Esophagus squamous epithelium (tissue), 5 donors: Measurements from ENCODE around the gene PFKP. TPM values are rescaled to one million over a fixed set of nuclear protein-coding genes. Genes with fewer than 3 reads are reported as not detected.

ENCODE experiments used
- DNase-seq: peaks from one replicate; lab custom pipeline; 2025; lab: John Stamatoyannopoulos, UW
- H3K27ac ChIP-seq, 4 donors: fragments of 200-600 bp; sonication (generic); one replicate each; pipeline ENCODE4 v1.5.1; 2016 to 2019; ENCODE audit warnings: mild to moderate bottlenecking in 1 of 4
- H3K27me3 ChIP-seq, 4 donors: fragments of 200-600 bp; sonication (generic); 1 replicate in 3 of 4; 2 replicates in 1 of 4; pipeline versions ENCODE4 v1.5.1 to v1.6.0; 2017 to 2021; ENCODE audit warnings: antibody characterized with exemption in 1 of 4
- H3K36me3 ChIP-seq, 3 donors: fragments of 200-600 bp; sonication (generic); one replicate each; pipeline ENCODE4 v1.5.1; 2016 to 2019
- H3K4me1 ChIP-seq, 3 donors: fragments of 200-600 bp; sonication (generic); one replicate each; pipeline ENCODE4 v1.5.1; 2017 to 2019
- H3K4me3 ChIP-seq, 4 donors: fragments of 200-600 bp; sonication (generic); 1 replicate in 3 of 4; 2 replicates in 1 of 4; pipeline ENCODE4 v1.5.1; 2016 to 2019; ENCODE audit warnings: mild to moderate bottlenecking in 2 of 4, moderate library complexity in 1 of 4
- H3K9me3 ChIP-seq, 3 donors: fragments of 200-600 bp; sonication (generic); one replicate each; pipeline ENCODE4 v1.5.1; 2016 to 2019
- CTCF ChIP-seq, 6 experiments: fragments of 450-650 bp in 4 of 6; fragments of 200-600 bp in 2 of 6; sonication (generic) in 2 of 6; IDR thresholded peaks; one replicate each; pipeline ENCODE4 v1.5.1; 2016 to 2019; ENCODE audit warnings: antibody characterized with exemption in 6 of 6, mild to moderate bottlenecking in 4 of 6, moderate library complexity in 4 of 6
- POLR2A ChIP-seq, 4 donors: fragments of 450-650 bp; IDR thresholded peaks; one replicate each; pipeline ENCODE4 v1.6.1; 2017; ENCODE audit warnings: antibody characterized with exemption in 4 of 4, mild to moderate bottlenecking in 4 of 4, moderate library complexity in 3 of 4
- WGBS, 2 donors: methylation state at CpG; one replicate each; pipeline ENCODE4 v1.1.5; 2018; 5-methylcytosine and 5-hydroxymethylcytosine counted together
- intact Hi-C: fragments of 100-400 bp; cut with DNase I; formaldehyde crosslinking; loops from one replicate; pipeline ENCODE4 v1.15.0; 2022
- total RNA-seq, 4 donors: library from RNA; depleted of rRNA; stranded (reverse); fragments of >200 nt; gene quantifications; one replicate each; pipeline ENCODE4 v1.1.0, GENCODE V29; 2016
- donor health status: DM: yes; HTN: yes; CAD: no.

PFKP gene
- total RNA-seq, 4 donors from 2014 or later: 69.7 to 94.0 (median 86.4) TPM

DNA sequence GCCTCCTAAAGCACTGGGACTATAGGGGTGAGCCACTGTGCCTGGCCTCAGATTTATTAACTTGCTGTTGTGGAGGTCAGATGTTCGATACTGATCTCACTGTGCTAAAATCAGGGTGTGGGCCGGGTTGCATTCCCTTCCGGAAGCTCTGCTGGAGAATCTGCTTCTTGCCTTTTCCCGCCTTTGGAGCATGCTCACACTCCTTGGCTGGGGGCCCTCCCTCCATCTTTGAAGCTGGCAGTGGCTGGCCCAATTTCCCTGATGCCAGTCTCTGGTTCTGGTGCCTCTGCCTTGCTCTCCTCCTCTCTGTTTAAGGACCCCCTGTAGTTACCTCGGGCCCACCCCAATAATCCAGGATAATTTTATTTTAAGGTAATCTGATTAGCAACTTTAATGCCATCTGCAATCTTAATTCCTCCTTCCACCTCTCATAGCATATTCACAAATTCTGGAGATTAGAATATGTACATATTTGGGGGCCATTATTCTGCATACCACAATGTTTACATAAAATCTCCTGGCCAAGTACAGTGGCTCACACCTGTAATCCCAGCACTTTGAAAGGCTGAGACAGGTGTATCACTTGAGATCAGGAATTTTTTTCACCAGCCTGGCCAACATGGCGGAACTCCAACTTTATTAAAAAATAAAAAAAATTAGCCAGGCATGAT, 113.1 kb downstream of the PFKP start:
- Histone ChIP-seq H3K4me1 (no peaks in the 10 kb centered on the region), H3K4me3 (no peak overlapping the region), H3K36me3 (no peaks in the 10 kb centered on the region), H3K27me3 (peaks cover 0 to 4% (median 0%) of the 10 kb centered on the region in 4 donors), H3K9me3 (no peaks in the 10 kb centered on the region), H3K27ac (no peak overlapping the region)
- 82 to 85% methylated on average over 6 of the region's 6 CpGs for WGBS, 2 donors
- no peak for DNase-seq
- TF ChIP-seq CTCF (IDR thresholded peaks at IDR 0.05) (no peak), POLR2A (IDR thresholded peaks at IDR 0.05) (no peak)
- intact Hi-C loops: no loop called here

GRCh38 chr10:3185386-3185785, 118.0 kb downstream of the PFKP start:
- Histone ChIP-seq H3K4me1 (no peaks in the 10 kb centered on the region), H3K4me3 (no peak overlapping the region), H3K36me3 (no peaks in the 10 kb centered on the region), H3K27ac (no peak overlapping the region), H3K9me3 (no peaks in the 10 kb centered on the region), H3K27me3 (peaks cover 0 to 4% (median 0%) of the 10 kb centered on the region in 4 donors)
- intact Hi-C loops: no loop called here
- TF ChIP-seq CTCF (IDR thresholded peaks at IDR 0.05) (no peak), POLR2A (IDR thresholded peaks at IDR 0.05) (no peak)
- WGBS, 2 donors: 74 to 86% methylated on average over 2 to 6 of the region's 6 CpGs
- no peak for DNase-seq

- intact Hi-C loops: no loop called here
- Histone ChIP-seq H3K9me3 (no peaks in the 10 kb centered on the region), H3K27ac (no peak overlapping the region), H3K4me3 (no peak overlapping the region), H3K27me3 (peaks cover 0 to 4% (median 0%) of the 10 kb centered on the region in 4 donors), H3K4me1 (no peaks in the 10 kb centered on the region), H3K36me3 (no peaks in the 10 kb centered on the region)
- no peak for TF ChIP-seq CTCF (IDR thresholded peaks at IDR 0.05)
- TF ChIP-seq POLR2A (IDR thresholded peaks at IDR 0.05): no peak
- no peak for DNase-seq
- 83 to 88% methylated on average over 6 of the region's 6 CpGs for WGBS, 2 donors
Measured at GRCh38 chr10:3186368-3186767, 119.0 kb downstream of the PFKP start.

Other genes starting within 250 kb of the PFKP start
- gene PITRM1, start 105.2 kb downstream of the PFKP start, total RNA-seq: 10 to 100 TPM; 59.2 to 72.5 (median 65.9) TPM